ENCODE data around the gene LECT2.

Gene LECT2

GRCh38 chr5:135954899-135955298 is at the start of gene LECT2:
Gene LECT2, minus strand, starts transcription at chr5:135954983. Its CDS starts 150 bp downstream, at chr5:135954833.
- DNase-seq = no peak

GRCh38 chr5:136004436-136004835 is 49.7 kb upstream of the LECT2 start:
- DNase-seq = no peak

GRCh38 chr5:136001466-136001981 is 46.7 kb upstream of the LECT2 start:
- peak; percentile 81 for DNase-seq

GRCh38 chr5:136000932-136001331 is 46.1 kb upstream of the LECT2 start:
- no peak for DNase-seq

GRCh38 chr5:136000147-136000546 is 45.4 kb upstream of the LECT2 start:
- DNase-seq = no peak

GRCh38 chr5:135999406-136000139 is 44.8 kb upstream of the LECT2 start:
- no peak for DNase-seq

- no peak for DNase-seq
Measured at GRCh38 chr5:135998889-135999288, 44.1 kb upstream of the LECT2 start.

GRCh38 chr5:135997673-135998335 is 43.0 kb upstream of the LECT2 start:
- no peak for DNase-seq

- no peak for DNase-seq
Measured at GRCh38 chr5:135996611-135997010, 41.8 kb upstream of the LECT2 start.

- no peak for DNase-seq
Measured at GRCh38 chr5:135995976-135996375, 41.2 kb upstream of the LECT2 start.

GRCh38 chr5:135993880-135994636 is 39.3 kb upstream of the LECT2 start:
- DNase-seq = peak; percentile 58

GRCh38 chr5:135993335-135993879 is 38.6 kb upstream of the LECT2 start:
- no peak for DNase-seq

- DNase-seq = no peak
Measured at GRCh38 chr5:135991429-135991828, 36.6 kb upstream of the LECT2 start.

GRCh38 chr5:135990528-135991255 is 35.9 kb upstream of the LECT2 start:
- DNase-seq = no peak

GRCh38 chr5:135989686-135990085 is 34.9 kb upstream of the LECT2 start:
- DNase-seq = no peak

- no peak for DNase-seq
Measured at GRCh38 chr5:135988546-135988945, 33.8 kb upstream of the LECT2 start.

GRCh38 chr5:135986891-135987401 is 32.2 kb upstream of the LECT2 start:
- DNase-seq = no peak

- DNase-seq = no peak
Measured at GRCh38 chr5:135986401-135986800, 31.6 kb upstream of the LECT2 start.

- DNase-seq = no peak
Measured at GRCh38 chr5:135985951-135986350, 31.2 kb upstream of the LECT2 start.

- no peak for DNase-seq
Measured at GRCh38 chr5:135980620-135981019, 25.8 kb upstream of the LECT2 start.

GRCh38 chr5:135979510-135979909 is 24.7 kb upstream of the LECT2 start:
- peak; percentile 72 for DNase-seq

- DNase-seq = no peak
Measured at GRCh38 chr5:135978993-135979392, 24.2 kb upstream of the LECT2 start.
